ENCODE measurements around the gene KLHL7. TPM values are rescaled to one million over a fixed set of nuclear protein-coding genes. Genes with fewer than 3 reads are reported as not detected.

The KLHL7 gene
- total and polyA plus RNA-seq, 2 donors (not counting 3 experiments of a cell fraction or from before 2014, with no cell fraction given): 21.3 to 32.1 TPM

GRCh38 chr7:23205577-23205908, 100.0 kb downstream of the KLHL7 start:
- Histone ChIP-seq H3K79me2 (ENCODE audit: control insufficient read depth, insufficient read depth, low read length) (no peaks in the 10 kb centered on the region), H3K4me1 (ENCODE audit: control insufficient read depth, extremely low read depth, insufficient read depth, low read length) (no peaks in the 10 kb centered on the region), H3K9me1 (replicated peaks; ENCODE audit: control insufficient read depth, extremely low read depth, insufficient read depth, low read length) (no peaks in the 10 kb centered on the region), H3K9me3 (replicated peaks; ENCODE audit: control insufficient read depth, insufficient read depth, low read length) (no peaks in the 10 kb centered on the region), H3K27ac (ENCODE audit: insufficient read depth, low read depth, low read length) (no peak overlapping the region), H3K36me3 (ENCODE audit: control insufficient read depth in 2 of 2, extremely low read depth in 1 of 2, insufficient read depth in 2 of 2, low read length in 2 of 2) (peaks cover 0 to under 1% of the 10 kb centered on the region in 2 experiments), H2AFZ (ENCODE audit: low read depth, low read length) (peak overlapping the region; percentile 100), H3K27me3 (ENCODE audit: control insufficient read depth in 2 of 2, insufficient read depth in 2 of 2, low read length in 2 of 2) (peaks cover 0 to 1% of the 10 kb centered on the region in 2 experiments), H4K20me1 (replicated peaks; ENCODE audit: control insufficient read depth, extremely low read depth, insufficient read depth, low read length) (no peaks in the 10 kb centered on the region), H3K9ac (replicated peaks; ENCODE audit: extremely low read depth, insufficient read depth, low read length) (peak overlapping the region; percentile 17), H3K4me3 (replicated peaks in 1 of 3; ENCODE audit: insufficient read depth in 1 of 3, low read depth in 1 of 3, low read length in 3 of 3) (peak overlapping the region in 1 of 3 experiments; percentile 36), H3K4me2 (ENCODE audit: insufficient read depth, low read length) (peak overlapping the region; percentile 40)
- intact Hi-C loops (cut with micrococcal nuclease) (no loop called here), dilution Hi-C loops (cut with MboI; ENCODE audit: extremely low pct_ligation_motif_present, low sequenced_read_pairs) (no loop called here)
- POLR2A ChIA-PET: no interaction called here
- FAIRE-seq (no peak), DNase-seq (ENCODE audit: low read depth, low spot score) (no peak)
- TF ChIP-seq CTCF (IDR thresholded peaks at IDR 0.05; ENCODE audit: extremely low read depth in 1 of 2, insufficient read depth in 1 of 2, low read depth in 1 of 2, low read length in 2 of 2) (no peak), EZH2 (IDR thresholded peaks at IDR 0.05; ENCODE audit: borderline replicate concordance, low read depth, low read length, severe bottlenecking) (no peak), GATA2 (IDR thresholded peaks at IDR 0.05; ENCODE audit: insufficient read depth, insufficient read length, low read depth, low read length) (no peak), POLR2A (IDR thresholded peaks at IDR 0.05; ENCODE audit: low read depth, low read length) (no peak), JUN (IDR thresholded peaks at IDR 0.05; ENCODE audit: borderline replicate concordance, insufficient read depth, insufficient read length, low read depth) (no peak), POLR2AphosphoS5 (IDR thresholded peaks at IDR 0.05; ENCODE audit: insufficient read depth, low read depth, low read length) (no peak), MAX (IDR thresholded peaks at IDR 0.05; ENCODE audit: insufficient read depth, insufficient read length) (no peak), FOS (IDR thresholded peaks at IDR 0.05; ENCODE audit: borderline replicate concordance, insufficient read depth, low read length) (no peak), MYC (IDR thresholded peaks at IDR 0.05; ENCODE audit: low read depth, low read length) (no peak)
- no TSS peak for BruUV-seq (replicated peaks)
- CTCF ChIA-PET: interaction anchor here (0.7 to 1.8 kb wide), 5 partner anchors 9 to 57 kb away, joined by 3 to 6 read pairs (median 3); no protein-coding TSS in a partner anchor
